GM12801 (cell line): ENCODE results near the gene LTBR.

ENCODE experiments used
- CTCF ChIP-seq: IDR thresholded peaks from one replicate; pipeline ENCODE4 v1.5.1; 2011; ENCODE audit warnings: control low read depth; ENCODE audit not compliant: insufficient read length; ENCODE audit errors: extremely low read depth

The LTBR gene

GRCh38 chr12:6432991-6433390 is 49.0 kb downstream of the LTBR start:
- TF ChIP-seq CTCF, result no peak

- no peak for TF ChIP-seq CTCF
Observed at GRCh38 chr12:6434205-6435140, 50.5 kb downstream of the LTBR start.

GRCh38 chr12:6435961-6436715 is 52.2 kb downstream of the LTBR start:
- no peak for TF ChIP-seq CTCF

- TF ChIP-seq CTCF, result no peak
Observed at GRCh38 chr12:6437586-6437985, 53.6 kb downstream of the LTBR start.

- no peak for TF ChIP-seq CTCF
Observed at GRCh38 chr12:6438345-6438744, 54.4 kb downstream of the LTBR start.

- no peak for TF ChIP-seq CTCF
Observed at GRCh38 chr12:6440391-6440790, 56.4 kb downstream of the LTBR start.
